ENCODE measurements around the gene CCM2L. TPM values are rescaled to one million over a fixed set of nuclear protein-coding genes. Genes with fewer than 3 reads are reported as not detected.

The CCM2L gene
- total and polyA plus RNA-seq, 10 of the 15 experiments (the other 5 are each of a cell fraction or from before 2014, with no cell fraction given), result not detected

DNA sequence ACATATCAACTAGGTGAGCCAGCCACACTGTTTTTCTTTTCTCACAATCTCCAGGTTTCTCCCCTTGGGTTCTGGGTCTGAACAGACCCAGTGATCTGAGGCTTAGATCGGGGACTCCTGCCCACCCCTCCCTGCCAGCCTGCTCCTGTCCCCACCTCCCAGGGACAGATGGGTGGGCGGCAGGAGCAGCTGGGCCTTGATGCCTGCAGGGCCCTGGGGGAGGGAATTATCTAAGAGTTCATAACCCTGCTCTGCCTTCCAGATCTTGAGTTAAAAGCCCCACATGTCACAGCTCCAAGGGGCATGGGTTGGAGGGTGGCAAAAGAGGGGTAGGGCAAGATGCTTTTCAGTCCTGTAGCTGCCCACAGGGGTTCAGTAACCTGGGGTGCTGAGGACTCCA is 47.5 kb upstream of the CCM2L start (continued):
- TF ChIP-seq, protein P1, sequence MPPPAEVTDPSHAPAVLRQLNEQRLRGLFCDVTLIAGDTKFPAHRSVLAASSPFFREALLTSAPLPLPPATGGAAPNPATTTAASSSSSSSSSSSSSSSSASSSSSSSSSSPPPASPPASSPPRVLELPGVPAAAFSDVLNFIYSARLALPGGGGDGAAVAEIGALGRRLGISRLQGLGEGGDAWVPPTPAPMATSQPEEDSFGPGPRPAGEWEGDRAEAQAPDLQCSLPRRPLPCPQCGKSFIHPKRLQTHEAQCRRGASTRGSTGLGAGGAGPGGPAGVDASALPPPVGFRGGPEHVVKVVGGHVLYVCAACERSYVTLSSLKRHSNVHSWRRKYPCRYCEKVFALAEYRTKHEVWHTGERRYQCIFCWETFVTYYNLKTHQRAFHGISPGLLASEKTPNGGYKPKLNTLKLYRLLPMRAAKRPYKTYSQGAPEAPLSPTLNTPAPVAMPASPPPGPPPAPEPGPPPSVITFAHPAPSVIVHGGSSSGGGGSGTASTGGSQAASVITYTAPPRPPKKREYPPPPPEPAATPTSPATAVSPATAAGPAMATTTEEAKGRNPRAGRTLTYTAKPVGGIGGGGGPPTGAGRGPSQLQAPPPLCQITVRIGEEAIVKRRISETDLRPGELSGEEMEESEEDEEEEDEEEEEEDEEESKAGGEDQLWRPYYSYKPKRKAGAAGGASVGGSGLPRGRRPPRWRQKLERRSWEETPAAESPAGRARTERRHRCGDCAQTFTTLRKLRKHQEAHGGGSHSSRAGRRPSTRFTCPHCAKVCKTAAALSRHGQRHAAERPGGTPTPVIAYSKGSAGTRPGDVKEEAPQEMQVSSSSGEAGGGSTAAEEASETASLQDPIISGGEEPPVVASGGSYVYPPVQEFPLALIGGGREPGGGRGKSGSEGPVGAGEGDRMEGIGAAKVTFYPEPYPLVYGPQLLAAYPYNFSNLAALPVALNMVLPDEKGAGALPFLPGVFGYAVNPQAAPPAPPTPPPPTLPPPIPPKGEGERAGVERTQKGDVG (CRISPR knock-in tag; IDR thresholded peaks at IDR 0.05), result no peak
- no peak for TF ChIP-seq NFYA (IDR thresholded peaks at IDR 0.05; ENCODE audit: borderline replicate concordance, low read depth, low read length)

DNA sequence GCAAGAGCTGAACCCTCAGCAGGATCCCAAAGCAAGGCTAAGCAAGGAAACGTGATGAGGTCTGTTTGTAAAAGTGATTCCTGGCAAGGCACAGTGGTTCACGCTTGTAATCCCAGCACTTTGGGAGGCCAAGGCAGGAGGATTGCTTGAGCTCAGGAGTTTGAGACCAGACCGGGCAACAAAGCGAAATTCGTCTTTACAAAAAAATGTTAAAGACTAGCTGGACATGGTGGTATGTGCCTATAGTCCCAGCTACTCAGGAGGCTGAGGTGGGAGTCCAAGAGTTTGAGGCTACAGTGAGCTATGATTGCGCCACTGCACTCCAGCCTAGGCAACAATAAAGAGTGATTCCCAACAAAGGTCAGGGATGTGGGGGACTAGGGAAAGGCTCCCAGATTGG is 46.3 kb upstream of the CCM2L start:
- ChIA-PET RAD21 (ENCODE audit: unreplicated experiment) (interaction anchor here (1.1 kb wide), 1 partner anchor 19 kb away, joined by 4 read pairs; no protein-coding TSS in a partner anchor), SMC1A (ENCODE audit: uncharacterized antibody, unreplicated experiment) (interaction anchor here (1.0 to 1.5 kb wide), 2 partner anchors 8 to 13 kb away, joined by 4 to 5 read pairs; no protein-coding TSS in a partner anchor), POLR2A (no interaction called here), CTCF (interaction anchor here (0.8 to 2.6 kb wide), 7 partner anchors 12 to 690 kb away, joined by 3 to 10 read pairs (median 6); partner anchors contain the start of gene PDRG1)
- no peaks in the 10 kb centered on the region for H3K4me1 ChIP-seq (ENCODE audit: control insufficient read depth, insufficient read depth, low read length)
- DNase-seq (ENCODE audit: low read depth, low spot score) (no peak), FAIRE-seq (no peak), ATAC-seq (no peak)
- no TSS peak for BruUV-seq (replicated peaks)
- no peak overlapping the region for H2AFZ ChIP-seq (ENCODE audit: control insufficient read depth, low read depth, low read length)
- peaks cover 0 to 2% of the 10 kb centered on the region in 2 experiments for H3K27me3 ChIP-seq (replicated peaks in 1 of 2; ENCODE audit: control insufficient read depth in 2 of 2, insufficient read depth in 2 of 2, low read length in 1 of 2)
- no peaks in the 10 kb centered on the region for H3K9me3 ChIP-seq (replicated peaks; ENCODE audit: control insufficient read depth, insufficient read depth, low read length)
- intact Hi-C loops (cut with micrococcal nuclease; ENCODE audit: unreplicated experiment), result no loop called here
- no peaks in the 10 kb centered on the region for H3K36me3 ChIP-seq (ENCODE audit: control insufficient read depth in 2 of 2, insufficient read depth in 2 of 2, low read length in 1 of 2)
- H3K27ac ChIP-seq (ENCODE audit: control insufficient read depth, insufficient read depth), result no peak overlapping the region
- 16% methylated on average over 6 of the region's 6 CpGs for WGBS (ENCODE audit: insufficient coverage, insufficient replicate concordance, low lambda C conversion rate, missing lambda C conversion rate)
- in situ Hi-C loops (cut with MboI), result no loop called here
- H3K4me2 ChIP-seq (ENCODE audit: control insufficient read depth, insufficient read depth), result no peak overlapping the region
- H3K9ac ChIP-seq (ENCODE audit: control insufficient read depth, insufficient read depth, low read length), result no peak overlapping the region
- no peak overlapping the region for H3K4me3 ChIP-seq
- H3K79me2 ChIP-seq (ENCODE audit: control insufficient read depth, insufficient read depth, low read length), result no peaks in the 10 kb centered on the region
- no peaks in the 10 kb centered on the region for H4K20me1 ChIP-seq (ENCODE audit: control insufficient read depth, insufficient read depth)
- TF ChIP-seq IRF4 (IDR thresholded peaks at IDR 0.05; ENCODE audit: low read depth, low read length) (no peak), ESRRA (IDR thresholded peaks at IDR 0.05; ENCODE audit: low read length) (no peak), SIX5 (IDR thresholded peaks at IDR 0.05; ENCODE audit: low read depth, low read length, severe bottlenecking) (no peak), SMARCA5 (IDR thresholded peaks at IDR 0.05) (no peak), EP300 (IDR thresholded peaks at IDR 0.05; ENCODE audit: borderline replicate concordance in 1 of 2, control insufficient read depth in 1 of 2, low read depth in 2 of 2, low read length in 2 of 2) (no peak), SUPT20H (IDR thresholded peaks at IDR 0.05; ENCODE audit: borderline replicate concordance, control insufficient read depth, low read depth, low read length) (no peak), CBX5 (IDR thresholded peaks at IDR 0.05; ENCODE audit: low read depth) (no peak), KLF5 (IDR thresholded peaks at IDR 0.05; ENCODE audit: partially characterized antibody) (no peak), FOXM1 (IDR thresholded peaks at IDR 0.05; ENCODE audit: low read depth, low read length) (no peak), CBX3 (IDR thresholded peaks at IDR 0.05; ENCODE audit: borderline replicate concordance, low read depth) (no peak), BMI1 (IDR thresholded peaks at IDR 0.05; ENCODE audit: borderline replicate concordance) (no peak), PML (IDR thresholded peaks at IDR 0.05; ENCODE audit: low read length) (no peak), SRF (IDR thresholded peaks at IDR 0.05; ENCODE audit: low read depth in 2 of 2, low read length in 2 of 2) (no peak)
- TF ChIP-seq, protein P2, sequence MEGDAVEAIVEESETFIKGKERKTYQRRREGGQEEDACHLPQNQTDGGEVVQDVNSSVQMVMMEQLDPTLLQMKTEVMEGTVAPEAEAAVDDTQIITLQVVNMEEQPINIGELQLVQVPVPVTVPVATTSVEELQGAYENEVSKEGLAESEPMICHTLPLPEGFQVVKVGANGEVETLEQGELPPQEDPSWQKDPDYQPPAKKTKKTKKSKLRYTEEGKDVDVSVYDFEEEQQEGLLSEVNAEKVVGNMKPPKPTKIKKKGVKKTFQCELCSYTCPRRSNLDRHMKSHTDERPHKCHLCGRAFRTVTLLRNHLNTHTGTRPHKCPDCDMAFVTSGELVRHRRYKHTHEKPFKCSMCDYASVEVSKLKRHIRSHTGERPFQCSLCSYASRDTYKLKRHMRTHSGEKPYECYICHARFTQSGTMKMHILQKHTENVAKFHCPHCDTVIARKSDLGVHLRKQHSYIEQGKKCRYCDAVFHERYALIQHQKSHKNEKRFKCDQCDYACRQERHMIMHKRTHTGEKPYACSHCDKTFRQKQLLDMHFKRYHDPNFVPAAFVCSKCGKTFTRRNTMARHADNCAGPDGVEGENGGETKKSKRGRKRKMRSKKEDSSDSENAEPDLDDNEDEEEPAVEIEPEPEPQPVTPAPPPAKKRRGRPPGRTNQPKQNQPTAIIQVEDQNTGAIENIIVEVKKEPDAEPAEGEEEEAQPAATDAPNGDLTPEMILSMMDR (IDR thresholded peaks at IDR 0.05 in 2 of 3, conservative IDR thresholded peaks at IDR 0.05 in 1 of 3; ENCODE audit: control insufficient read depth in 2 of 3, extremely low read depth in 1 of 3, insufficient read depth in 1 of 3, low read depth in 3 of 3, low read length in 3 of 3), result no peak
